ENCODE data around the gene LGALS16. TPM values are rescaled to one million over a fixed set of nuclear protein-coding genes. Genes with fewer than 3 reads are reported as not detected.

The LGALS16 gene
- polyA plus RNA-seq, 1 donor from 2014 or later: not detected

- H3K4me3 ChIP-seq (ENCODE audit: low read length): no peak overlapping the region
- H3K79me2 ChIP-seq (replicated peaks; ENCODE audit: insufficient read depth, low read length): no peaks in the 10 kb centered on the region
- no peaks in the 10 kb centered on the region for H3K36me3 ChIP-seq (ENCODE audit: insufficient read depth, low read length)
- H3K27me3 ChIP-seq (ENCODE audit: insufficient read depth, low read depth, low read length): no peaks in the 10 kb centered on the region
- H3K9me3 ChIP-seq (ENCODE audit: low read length): no peaks in the 10 kb centered on the region
- H3K27ac ChIP-seq (ENCODE audit: low read length): no peak overlapping the region
- no peaks in the 10 kb centered on the region for H3F3A ChIP-seq (ENCODE audit: insufficient read depth, low read length, poor library complexity, severe bottlenecking)
- TF ChIP-seq TAF1 (IDR thresholded peaks at IDR 0.05; ENCODE audit: low read depth) (no peak), EZH2 (IDR thresholded peaks at IDR 0.05; ENCODE audit: borderline replicate concordance, insufficient read depth, low read length, poor library complexity, severe bottlenecking) (no peak), RAD21 (conservative IDR thresholded peaks at IDR 0.05) (no peak), REST (IDR thresholded peaks at IDR 0.05; ENCODE audit: borderline replicate concordance) (no peak), SMC3 (conservative IDR thresholded peaks at IDR 0.05; ENCODE audit: poor library complexity) (no peak), EP300 (conservative IDR thresholded peaks at IDR 0.05; ENCODE audit: poor library complexity, severe bottlenecking) (no peak)
- no peaks in the 10 kb centered on the region for H4K20me1 ChIP-seq (ENCODE audit: insufficient read depth)
- H3K9ac ChIP-seq (ENCODE audit: low read length): no peak overlapping the region
- H3K9me2 ChIP-seq (ENCODE audit: insufficient read depth, low read length): no peaks in the 10 kb centered on the region
- H2AFZ ChIP-seq (ENCODE audit: low read depth, low read length): no peak overlapping the region
- H3K4me2 ChIP-seq (ENCODE audit: low read length): no peak overlapping the region
These were observed 50.0 kb downstream of the LGALS16 start for GRCh38 chr19:39705578-39706188.

- Histone ChIP-seq H3K9ac (ENCODE audit: low read length) (no peak overlapping the region), H3K4me3 (ENCODE audit: low read length) (no peak overlapping the region), H3K4me2 (ENCODE audit: low read length) (no peak overlapping the region), H3F3A (ENCODE audit: insufficient read depth, low read length, poor library complexity, severe bottlenecking) (no peaks in the 10 kb centered on the region), H3K36me3 (ENCODE audit: insufficient read depth, low read length) (no peaks in the 10 kb centered on the region), H2AFZ (ENCODE audit: low read depth, low read length) (no peak overlapping the region), H4K20me1 (ENCODE audit: insufficient read depth) (no peaks in the 10 kb centered on the region), H3K9me2 (ENCODE audit: insufficient read depth, low read length) (no peaks in the 10 kb centered on the region), H3K9me3 (ENCODE audit: low read length) (no peaks in the 10 kb centered on the region), H3K27ac (ENCODE audit: low read length) (no peak overlapping the region), H3K79me2 (replicated peaks; ENCODE audit: insufficient read depth, low read length) (no peaks in the 10 kb centered on the region), H3K27me3 (ENCODE audit: insufficient read depth, low read depth, low read length) (no peaks in the 10 kb centered on the region)
- TF ChIP-seq EP300 (conservative IDR thresholded peaks at IDR 0.05; ENCODE audit: poor library complexity, severe bottlenecking) (no peak), REST (IDR thresholded peaks at IDR 0.05; ENCODE audit: borderline replicate concordance) (no peak), EZH2 (IDR thresholded peaks at IDR 0.05; ENCODE audit: borderline replicate concordance, insufficient read depth, low read length, poor library complexity, severe bottlenecking) (no peak), MXI1 (conservative IDR thresholded peaks at IDR 0.05; ENCODE audit: poor library complexity, severe bottlenecking) (no peak), POLR2AphosphoS5 (IDR thresholded peaks at IDR 0.05) (no peak), RAD21 (conservative IDR thresholded peaks at IDR 0.05) (no peak), CTCF (IDR thresholded peaks at IDR 0.05; ENCODE audit: poor library complexity, severe bottlenecking) (no peak), SMC3 (conservative IDR thresholded peaks at IDR 0.05; ENCODE audit: poor library complexity) (no peak), TAF1 (IDR thresholded peaks at IDR 0.05; ENCODE audit: low read depth) (no peak)
These were observed 52.9 kb downstream of the LGALS16 start for GRCh38 chr19:39708594-39708993.

All from neural cell (in vitro differentiated cells).